HG02884 (cell line): ENCODE data around the gene RER1.

Experiments used
- ATAC-seq: cut with Tn5 transposase; IDR thresholded peaks from one replicate; pipeline ENCODE4 v1.9.1; 2021; ENCODE audit warnings: mild to moderate bottlenecking, moderate library complexity; ENCODE audit not compliant: unreplicated experiment

RER1 gene

DNA sequence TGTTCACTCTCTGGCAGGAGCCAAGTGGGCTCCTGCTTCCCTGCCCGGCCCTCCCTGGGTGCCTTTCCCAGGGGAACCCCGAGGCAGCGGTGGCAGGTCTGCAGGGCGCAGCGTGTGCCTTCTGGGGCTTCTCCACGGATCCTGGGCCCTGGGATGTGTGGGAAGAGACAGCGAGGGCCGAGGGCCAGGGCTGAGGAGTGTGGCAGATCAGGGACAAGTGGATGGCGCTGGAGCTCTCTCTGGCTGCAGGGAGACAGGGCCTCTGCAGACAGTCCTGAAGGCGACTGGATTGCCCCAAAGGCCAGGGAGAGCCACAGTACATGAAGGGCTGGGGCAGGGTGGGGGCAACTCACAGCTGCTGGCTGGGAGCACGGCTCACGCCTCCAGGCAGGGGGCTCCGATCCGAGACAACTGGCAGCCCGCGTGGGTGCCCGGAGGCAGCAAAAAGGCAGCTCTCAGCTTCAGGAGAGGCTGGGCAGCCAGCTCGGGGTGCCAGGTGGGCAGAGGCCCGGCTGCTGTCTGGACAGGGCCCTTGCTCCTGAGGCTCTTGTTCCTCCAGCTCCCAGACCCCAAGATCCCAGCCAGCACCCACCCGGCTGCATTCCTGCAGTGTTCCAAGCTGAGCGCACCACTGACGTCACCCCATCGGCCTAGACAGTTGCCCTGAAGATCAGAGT lies 16.3 kb upstream of the RER1 start:
- no peak for ATAC-seq

DNA sequence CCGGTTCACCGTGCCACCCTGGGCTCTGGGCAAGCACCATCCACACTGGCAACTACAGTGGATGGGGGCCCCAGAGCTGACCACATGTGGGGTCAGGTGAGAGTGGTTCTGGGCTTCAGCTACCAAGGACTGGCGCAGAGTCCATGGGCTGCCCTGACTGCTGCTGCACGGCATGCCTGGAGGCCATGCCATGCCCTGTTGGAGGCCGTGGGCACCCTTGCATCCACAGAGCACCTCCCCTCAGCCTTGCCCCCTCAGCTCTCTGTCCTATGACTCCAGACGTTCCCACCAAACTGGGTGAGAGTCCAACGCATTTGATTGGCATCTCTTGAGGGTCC lies 15.7 kb upstream of the RER1 start:
- ATAC-seq: no peak

DNA sequence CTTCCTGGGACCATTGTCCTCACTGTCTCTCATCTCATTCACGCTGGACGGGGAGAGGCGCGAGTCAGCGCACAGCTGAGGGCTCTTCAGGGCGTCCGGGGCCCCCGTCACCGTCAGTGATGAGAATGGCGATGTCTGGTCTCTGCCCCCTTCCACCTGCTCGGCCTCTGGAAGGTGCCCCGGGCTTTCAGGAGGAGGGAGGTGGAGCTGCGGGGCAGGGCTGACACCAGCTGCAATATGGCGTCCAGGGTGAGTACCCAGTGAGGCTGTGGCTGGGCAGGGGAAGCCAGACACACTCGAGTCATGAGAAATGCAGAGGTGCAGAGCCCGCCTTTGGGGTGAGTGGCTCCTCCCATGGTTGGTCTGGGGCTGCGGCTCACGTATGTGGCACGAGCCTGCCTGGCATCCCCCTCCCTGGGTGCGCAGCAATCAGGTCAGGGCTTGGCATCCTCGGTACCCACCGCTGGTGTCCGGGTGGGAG lies 15.3 kb upstream of the RER1 start:
- no peak for ATAC-seq

DNA sequence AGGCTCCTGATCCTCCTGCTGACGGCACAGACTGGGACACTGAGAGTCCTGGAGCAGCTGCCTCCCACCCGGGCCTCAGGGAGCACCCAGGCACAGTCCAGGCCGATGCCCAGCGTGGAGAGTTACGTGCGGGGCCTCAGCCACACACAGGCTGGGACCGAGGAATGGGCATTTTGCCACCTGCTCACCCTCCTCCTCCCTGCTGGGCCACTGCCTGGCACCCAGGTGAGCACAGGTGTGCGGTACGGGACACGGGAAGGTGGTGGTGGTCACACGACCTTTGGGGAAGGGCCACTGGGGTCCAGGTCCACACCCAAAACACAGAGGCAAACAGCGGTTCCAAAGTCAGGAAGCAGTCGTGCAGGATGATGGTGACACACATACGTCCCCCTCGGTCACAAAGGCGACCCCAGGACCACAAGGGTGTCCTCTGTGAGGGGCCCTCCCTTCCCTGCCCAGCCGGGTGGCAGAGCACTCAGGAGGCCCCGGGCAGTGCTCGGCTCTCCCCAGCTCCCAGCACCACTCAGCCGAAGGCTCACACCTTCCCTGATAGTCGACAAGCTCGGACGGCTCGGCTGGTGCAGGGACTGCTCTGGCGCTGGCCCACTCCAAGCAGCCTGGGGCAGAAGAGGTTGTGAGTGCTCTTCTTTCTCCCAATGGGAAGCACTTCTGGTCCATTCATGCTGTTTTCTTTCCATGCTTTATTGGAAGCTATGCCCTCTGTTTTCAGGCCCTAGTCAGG lies 14.5 kb upstream of the RER1 start:
- no peak for ATAC-seq

DNA sequence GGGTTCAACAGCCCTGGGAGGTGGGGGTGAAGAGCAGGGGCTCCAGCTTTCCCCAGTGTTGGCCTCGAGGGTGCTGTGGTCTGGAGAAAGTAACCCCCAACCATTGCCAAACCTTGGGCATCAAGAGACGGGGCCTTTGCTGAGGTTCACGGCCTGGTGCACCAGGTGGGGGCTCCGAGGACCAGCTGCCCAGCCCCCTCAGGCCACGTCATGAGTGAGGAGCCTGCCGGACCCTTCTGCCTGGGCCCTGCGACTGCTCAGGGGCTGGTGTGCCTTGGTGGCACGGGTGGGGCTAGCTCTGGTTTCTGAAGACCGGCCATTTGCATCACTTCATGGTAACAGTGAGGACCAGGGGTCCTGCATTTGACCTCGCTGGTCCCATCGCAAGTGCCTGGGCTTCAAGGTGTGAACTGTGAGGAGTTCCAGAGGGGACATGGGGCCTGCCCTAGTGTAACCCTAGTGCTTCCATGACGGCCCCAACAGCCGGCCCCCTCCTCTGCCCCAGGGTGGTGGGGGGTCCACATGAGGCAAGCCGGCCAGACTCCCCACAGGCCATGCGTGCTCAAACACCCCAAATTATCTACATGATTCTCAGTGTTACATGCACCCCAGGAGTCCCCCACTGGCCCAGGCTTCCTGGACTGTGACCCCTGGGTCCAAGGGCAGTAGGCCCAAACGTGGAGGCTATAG lies 13.7 kb upstream of the RER1 start:
- no peak for ATAC-seq

DNA sequence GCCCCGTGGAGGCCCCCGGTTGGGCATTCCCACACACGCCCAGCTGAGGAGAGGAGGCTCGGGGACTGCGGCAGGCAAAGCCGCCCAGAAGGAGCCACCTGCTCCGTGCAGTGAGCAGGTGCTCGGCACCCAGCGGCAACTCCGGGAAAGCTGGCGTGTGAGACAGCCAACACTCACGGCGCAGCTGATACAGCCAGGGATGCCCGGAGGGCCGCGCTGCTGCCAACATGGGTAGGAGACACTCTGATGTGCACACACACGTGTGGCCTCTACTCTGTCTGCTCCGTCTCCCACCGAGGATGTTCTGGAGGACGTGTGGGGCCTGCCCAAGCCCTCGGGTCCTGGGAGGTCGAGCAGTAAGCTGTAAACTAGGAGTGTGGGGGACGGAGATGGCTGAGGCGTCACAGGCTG lies 13.2 kb upstream of the RER1 start:
- no peak for ATAC-seq

DNA sequence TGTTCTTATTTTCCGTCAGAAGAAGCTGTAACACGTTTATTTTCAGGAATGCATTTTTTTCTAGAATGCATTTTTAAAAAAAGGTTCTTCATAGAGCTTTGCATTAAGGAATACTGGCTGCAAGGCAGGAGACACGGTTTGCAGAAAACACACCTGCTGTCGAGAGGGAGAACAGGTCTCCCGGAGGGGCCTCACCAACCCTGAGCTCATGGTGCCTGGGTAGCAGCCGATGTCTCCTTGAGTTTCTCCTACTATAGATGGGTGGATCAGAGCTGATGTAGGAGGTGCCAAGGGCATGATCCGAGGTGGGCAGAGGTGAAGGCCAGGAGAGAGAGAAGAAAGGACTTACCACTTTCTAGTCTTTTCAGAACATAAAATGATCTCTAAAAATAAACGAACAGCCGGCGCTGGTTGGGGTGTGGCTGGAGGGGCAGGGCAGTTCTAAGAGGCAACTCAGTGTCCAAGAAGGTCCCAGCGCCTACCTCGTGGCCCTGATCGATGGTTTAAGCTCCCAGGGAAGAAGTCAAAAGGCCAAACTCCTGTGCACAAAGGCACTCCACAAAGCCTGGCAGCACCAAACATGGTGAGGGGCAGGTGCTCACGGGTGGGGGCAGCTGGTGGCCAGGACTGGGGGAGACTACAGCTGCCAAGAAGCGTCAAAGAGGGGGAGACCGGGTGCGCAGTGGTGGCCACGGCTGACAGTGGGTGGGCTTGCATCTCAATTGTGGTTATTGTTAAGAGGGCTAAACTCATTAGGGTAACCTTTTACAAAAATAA lies 12.5 kb upstream of the RER1 start:
- ATAC-seq: no peak

DNA sequence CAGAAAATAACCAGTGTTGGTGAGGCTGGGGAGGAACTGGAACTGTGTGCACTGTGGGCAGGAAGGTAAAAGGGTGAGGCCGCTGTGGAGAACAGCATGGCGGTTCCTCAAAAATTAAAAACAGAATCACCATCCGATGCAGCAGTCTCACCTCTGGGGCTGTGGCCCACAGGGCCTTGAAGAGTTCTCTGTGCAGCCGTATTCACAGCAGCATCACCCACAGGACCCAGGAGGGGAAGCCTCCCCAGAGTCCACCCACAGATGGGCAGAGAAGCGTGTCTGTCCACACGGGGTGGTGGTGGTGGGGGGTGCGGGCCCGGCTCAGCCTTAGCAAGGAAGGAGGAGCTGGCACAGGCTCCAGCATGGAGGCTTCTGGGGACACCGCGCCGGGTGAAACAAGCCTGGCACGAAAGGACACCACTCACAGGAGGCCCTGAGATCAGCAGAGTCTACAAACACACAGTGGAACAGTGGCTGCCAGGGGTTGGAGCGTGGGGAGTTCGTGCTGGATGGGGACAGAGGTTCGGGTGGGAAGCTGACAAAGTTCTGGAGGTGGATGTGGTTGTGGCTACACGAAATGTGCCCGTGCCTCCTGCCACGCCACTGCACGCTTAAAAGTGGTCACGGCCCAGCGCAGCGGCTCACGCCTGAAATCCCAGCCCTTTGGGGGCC lies 11.8 kb upstream of the RER1 start:
- no peak for ATAC-seq

DNA sequence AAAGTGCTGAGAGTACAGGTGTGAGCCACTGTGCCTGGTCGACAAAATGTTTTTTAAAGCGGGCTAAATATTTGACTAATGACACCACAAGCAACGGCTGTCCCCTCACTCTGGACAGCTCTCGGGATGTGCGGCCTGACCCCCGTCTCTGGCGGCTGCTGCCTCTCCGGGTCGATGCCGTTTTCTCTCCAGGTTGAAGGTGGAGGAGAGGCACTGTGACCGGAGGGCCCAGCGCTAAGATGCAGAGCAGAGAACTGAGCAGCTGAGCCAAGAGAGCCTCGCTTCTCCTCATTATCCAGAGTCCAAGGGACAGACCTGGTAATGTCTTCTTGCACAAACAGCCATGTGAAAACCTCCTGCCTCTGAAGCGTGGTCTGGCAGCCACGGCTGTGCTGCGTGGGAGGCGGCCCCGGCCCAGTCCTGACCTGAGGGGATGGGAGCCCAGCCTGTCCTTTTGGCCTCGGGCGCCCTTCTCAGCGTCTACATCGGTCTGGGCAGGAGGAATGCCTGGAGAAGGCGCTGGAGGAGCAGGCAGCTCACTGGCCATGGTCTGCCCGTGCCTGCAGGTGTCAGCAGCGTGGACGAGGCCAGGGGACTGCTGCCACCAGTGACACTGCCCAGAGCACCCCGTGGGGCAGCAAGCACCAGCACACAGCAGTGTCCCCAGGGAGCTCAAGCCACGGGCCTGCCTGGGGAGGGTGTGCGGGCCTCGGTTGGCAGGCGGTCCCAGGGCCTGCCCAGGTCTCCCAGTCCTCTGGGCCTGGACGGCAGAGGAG lies 10.6 kb upstream of the RER1 start:
- no peak for ATAC-seq

DNA sequence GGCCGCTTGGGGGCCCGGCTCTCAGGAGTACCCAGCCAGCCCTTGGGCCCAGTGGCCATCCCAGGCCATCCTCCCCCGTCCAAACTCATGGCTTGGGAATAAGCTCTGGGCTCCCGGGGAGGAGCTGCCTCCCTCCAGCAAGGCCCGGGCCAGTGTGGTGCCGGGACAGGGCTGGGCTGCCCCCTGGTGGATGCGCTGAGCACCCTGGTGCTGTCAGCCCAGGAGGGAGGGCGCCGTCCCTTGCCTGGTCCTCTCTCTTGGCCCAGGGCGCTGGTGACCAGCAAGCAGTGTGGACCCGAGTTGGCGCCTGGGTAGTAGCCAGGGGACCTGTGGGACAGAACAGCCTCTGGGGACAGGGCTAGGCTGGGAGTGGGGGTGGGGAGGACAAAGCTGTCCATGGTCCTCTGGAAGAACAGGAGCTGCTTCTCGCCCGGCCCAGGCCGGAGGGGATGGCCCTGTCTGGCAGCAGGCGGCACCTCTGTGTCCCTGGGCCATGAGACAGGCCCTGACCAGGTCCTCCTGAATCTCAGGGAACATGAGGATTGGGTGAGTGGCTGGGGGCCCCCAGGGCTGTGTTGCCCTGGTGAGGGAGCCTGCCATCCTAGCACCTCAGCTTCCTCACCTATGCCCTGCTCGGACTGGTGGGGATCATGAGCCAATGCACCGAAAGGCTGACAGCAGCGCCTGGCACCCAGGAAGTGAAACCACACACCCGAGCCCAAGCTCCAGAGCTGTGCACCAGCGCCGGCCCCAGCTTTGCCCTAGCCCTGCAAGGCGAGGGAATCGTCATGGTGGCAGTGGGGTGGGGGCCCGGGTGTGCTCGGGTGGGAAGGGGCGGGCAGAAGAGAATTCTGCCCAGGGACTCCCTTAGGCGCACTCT lies 9.7 kb upstream of the RER1 start:
- peak; percentile 57 for ATAC-seq

DNA sequence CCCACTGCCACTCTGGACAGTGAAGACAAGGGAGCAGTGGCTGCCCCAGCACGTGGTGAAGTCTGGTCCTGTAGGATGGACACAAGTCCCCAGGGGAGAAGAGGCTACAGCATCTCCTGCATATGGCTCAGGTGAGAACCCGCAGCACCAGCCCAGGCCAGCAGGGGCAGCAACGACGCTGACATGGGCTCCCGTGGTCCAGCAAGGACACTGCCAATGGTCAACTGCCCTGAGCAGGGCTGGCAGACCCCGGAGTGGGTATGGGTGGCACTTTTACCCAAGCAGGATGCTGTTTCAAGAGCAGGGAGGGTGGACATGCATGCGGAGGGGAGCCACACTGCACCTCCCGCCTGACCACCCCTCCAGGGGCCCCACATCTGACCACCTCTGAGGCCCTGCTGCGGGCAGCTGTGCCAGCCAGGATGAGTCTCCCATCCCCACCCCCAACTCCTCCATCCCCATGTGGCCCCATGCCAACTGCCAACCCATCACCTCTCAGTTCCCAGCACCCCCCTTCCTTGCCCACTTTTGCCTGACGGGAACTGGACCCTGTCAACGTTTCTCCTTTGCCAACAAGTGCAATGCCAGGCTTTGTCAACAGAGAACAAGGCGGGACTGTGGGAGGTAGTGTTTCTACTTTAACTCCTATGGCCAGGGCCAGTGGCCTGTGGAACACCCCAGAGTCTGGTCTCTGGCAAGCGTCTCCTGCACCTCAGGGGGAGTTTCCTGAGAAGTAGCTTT lies 8.8 kb upstream of the RER1 start:
- ATAC-seq: no peak

DNA sequence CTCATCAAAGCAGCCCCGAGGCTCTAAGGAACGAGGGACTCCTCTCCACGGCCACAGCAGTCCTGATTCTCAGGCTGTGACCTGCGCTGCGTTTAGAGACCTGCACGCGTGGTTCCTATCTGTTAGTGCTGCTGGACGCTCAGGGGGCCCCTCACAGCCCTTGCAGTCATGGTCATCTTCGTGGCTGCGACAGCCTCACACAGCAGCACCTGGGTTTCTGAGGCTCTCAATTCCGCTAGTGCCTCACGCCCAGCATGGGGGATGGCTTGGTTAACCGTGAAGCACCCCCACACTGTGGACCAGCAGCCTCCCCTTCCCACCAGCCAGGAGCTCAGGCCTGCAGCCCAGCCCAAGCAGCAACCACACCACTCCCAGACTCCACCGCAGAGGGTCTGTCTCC lies 8.1 kb upstream of the RER1 start:
- ATAC-seq: no peak

DNA sequence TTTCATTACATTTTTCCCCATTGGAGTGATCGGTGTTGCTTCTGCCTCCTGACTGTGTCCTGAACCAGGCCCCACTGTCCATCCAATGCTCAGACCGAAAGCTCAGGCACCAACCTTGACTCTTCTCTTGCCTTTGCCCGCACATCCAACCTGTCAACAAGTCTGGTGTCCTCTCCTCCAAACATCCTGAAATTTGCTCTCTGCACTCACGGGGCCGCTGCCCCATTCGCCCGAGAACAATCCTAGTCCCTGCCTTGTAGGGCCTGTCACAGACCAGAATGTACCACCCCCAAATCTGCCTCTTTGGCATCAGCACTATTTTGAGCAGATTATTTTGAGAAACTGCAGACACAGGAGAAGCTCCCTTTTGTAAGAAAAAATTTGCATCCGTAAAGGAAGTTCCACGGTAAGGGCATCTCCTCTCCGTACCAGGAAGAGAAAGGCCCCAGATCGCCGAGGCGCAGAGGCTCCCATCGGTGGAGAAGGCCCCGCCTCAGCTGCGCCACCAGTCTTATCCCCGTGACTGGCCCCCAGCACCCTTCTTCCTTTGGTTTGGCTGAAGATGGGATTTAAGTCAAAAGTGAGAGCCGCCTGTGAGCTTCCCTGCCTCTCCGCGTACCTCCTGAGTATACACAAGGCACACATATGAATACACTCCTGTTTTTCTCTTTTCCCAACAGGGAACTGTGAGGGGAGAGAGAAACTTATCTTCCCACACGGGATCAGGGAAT lies 7.3 kb upstream of the RER1 start:
- ATAC-seq: no peak

DNA sequence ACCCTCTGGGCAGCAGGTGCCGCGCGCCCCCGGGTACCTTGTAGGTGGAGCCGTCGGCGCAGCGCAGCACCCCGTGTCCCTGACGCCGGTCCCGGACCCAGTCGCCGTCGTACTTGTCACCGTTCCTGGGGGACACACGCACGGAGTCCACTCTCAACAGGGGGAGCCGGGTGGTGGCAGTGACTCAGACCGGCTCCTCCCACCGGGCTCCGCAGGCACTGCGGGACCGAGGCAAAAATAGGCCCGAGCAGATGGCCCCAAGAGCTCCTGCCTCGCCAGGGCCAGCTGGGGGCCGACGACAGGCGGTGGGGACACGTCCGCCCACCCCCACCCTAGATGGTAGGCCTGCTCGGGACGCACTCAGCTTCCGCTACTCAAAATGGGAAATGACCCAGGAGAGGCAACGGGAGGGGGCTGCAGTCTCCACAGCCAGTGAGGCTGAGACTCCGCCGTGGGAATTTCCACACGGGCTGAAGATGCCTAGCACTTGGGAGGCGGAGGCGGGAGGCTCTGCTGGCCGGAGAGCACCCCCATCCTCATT lies 6.6 kb upstream of the RER1 start:
- no peak for ATAC-seq

DNA sequence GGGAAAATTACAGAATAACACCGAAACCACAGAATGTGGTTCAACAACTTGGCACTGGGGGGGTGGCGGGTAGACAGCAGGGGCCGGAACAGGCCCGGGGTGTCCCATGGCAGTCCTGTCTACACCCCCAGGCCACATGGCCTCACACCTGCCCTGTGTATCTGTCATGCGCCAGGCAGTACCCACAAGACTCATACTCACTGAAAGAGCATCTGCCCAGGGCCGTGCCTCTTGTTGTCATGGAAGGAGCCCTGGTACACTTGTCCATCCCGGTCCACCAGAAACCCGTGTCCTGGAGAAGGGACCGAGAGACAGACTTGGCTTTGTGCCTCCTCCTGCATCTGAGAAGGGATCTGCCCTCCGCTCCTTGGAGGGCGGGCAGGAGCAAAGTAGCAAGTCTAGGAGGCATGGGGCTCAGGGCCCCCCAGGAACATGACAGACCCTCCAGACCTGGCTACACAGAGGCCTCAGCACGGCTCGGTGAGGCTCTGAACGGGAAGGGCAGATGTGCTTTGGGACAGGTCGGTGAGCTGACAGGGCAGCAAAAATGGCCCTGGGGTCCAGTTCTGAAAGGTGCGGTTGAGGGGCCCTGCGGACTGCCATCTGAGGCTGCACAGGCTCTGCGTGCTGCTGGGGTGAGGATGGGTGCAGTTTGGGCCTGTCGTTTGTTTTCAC lies 5.9 kb upstream of the RER1 start:
- ATAC-seq: no peak

DNA sequence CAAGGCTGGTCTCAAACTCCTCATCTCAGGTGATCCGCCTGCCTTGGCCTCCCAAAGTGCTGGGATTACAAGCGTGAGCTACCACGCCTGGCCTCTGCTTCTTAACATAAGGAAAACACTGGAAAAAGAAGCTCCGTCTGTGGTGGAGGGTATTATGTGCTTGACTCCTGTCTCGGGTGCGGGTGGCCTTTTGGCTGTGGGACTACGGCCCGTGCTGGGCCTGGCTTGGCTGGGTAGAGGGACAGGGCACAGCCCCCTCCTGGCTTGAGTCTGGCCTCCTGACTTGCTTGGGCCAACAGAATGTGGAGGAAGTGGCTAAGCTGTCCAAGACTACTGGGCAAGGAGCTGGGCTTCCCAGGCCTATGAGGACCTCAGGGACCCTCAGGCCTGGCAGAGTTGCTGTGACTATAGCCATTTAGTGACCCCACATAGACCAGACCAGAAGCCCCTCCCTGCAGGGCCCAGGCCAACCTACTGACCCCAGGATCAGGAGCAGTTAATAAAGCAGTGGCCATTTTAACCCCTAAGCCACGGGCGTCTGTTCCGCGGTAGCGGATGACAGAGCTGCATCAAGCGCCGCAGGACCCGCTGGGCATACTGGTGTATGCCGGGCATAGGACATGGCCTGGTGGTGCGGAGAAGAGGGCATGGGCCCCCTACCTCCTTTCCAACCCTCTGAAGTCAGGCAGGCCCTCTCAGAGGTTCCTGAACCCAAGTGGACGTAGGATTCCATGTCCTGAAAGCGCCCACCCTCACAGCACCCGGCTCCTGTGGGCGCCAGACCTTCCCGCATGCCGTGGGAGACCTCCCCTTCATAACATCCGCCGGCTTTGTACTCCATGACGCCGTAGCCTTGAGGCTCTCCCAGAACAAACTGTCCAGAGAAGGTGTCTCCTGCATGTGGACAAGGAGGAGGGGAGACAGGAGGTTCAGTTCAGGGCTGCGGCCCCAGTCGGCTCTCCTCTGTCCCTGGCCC lies 4.7 kb upstream of the RER1 start:
- ATAC-seq: no peak
